GM18511 (cell line): ENCODE data around the gene ATOX1.

Experiments used
- ATAC-seq: cut with Tn5 transposase; IDR thresholded peaks from one replicate; pipeline ENCODE4 v1.9.1; 2021; ENCODE audit warnings: mild to moderate bottlenecking, moderate library complexity; ENCODE audit not compliant: unreplicated experiment

The ATOX1 gene

GRCh38 chr5:151770383-151771258, 12.2 kb upstream of the ATOX1 start:
- peak; percentile 34 for ATAC-seq

DNA sequence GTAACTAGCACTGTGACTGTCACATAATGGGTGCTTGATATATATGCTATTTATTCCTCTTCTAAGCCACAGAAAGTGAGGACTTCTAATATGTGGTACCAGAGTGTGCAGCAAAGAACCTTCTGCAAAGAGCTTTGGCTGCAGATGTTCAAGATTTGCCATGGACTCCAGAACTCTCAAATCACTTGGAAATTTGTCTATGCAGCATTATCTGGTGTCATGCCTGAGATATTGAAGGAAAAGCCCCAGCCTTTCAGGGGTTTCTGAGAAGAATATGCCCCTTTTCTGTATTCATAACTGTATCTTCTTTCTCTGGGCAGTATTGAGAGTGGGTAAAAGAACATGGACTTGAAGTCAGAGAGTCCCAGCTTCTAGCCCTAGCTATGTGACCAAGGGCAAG, 8.5 kb upstream of the ATOX1 start:
- no peak for ATAC-seq

DNA sequence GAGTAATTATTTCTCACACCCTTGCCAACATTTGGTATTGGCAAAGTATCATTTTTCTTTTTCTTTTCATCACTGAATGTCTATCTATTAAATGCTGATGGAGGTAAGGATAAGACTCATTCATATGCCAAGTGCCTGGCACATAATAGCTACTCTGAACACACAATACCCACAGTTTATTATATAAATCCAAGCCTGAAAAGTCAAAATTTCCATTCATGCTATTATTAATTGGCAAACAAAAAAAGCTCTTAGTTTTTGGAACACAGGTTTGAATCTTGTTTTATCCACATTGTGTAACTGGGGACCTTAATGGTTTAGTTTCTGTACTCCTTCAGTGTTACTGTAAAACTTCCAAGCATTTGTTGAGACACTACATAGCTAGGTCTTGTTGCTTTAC, 6.4 kb upstream of the ATOX1 start:
- ATAC-seq = no peak

DNA sequence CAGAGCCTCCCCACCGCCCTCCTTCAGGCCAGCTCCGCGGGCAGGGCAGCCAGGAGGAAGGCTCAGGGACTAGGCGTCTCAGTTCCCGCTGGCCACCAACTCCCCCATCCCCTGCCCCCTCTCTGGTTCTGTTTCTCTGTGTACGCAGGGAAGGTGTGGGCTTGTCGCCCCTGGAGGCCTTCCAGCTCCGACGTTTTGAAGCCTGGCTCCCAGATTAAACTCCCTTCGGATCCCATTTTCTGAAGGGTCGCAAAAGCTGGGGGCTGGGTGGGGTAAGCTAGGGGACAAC, 346 bp downstream of the ATOX1 start:
- peak; percentile 34 for ATAC-seq

- peak; percentile 24 for ATAC-seq
These were observed 944 bp downstream of the ATOX1 start for GRCh38 chr5:151757233-151758140.

DNA sequence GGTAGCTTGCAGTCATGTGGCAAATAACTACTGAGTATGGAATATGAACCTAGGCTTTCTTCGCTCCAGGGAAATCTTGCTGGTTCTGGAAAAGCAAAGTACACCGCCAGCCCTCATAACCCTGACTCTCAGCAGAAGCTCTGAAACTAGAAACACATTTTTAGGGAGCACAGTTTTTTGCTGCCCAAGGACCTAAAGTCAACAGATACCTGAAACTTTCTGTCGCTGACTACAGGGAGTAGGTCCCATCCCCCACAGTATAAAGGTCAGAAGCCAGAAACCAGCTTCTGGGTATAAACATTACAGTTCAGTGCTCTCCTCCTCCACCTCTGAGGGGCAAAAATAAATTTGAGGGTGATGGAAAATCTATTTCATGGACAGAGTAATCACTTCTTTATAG, 3.0 kb downstream of the ATOX1 start:
- no peak for ATAC-seq

- no peak for ATAC-seq
These were observed 6.8 kb downstream of the ATOX1 start for GRCh38 chr5:151751593-151751992.

GRCh38 chr5:151751091-151751490, 7.3 kb downstream of the ATOX1 start:
- no peak for ATAC-seq

GRCh38 chr5:151750121-151750520, 8.3 kb downstream of the ATOX1 start:
- ATAC-seq = no peak

DNA sequence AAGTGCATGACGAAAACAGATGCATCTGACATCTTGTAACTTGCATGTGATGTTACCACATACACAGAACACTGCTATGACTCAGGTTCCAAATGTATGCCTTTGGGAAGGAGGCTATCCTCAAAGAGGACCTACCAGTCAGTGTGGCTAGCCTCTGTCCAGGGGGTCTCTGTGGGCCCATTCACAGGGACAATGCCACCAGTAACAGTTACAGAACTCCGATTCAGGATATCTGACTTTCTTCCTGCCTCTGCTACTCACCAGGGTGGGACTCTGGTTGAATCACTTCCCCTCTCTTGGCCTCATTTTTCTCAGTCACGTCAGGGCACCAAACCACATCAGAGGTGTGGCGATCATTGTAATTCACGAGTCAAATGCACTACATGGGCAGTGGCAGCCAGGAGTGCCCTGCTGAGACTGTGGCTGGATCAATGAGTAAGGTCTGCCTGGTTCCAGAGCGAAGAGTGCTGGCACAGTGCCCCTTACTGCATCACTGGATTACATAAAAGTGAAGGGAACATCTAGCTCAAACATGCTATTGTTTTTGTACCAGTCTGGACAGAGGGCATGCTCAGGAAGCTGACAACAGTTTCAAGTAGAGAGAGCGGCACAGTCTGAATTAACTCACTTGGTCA, 13.2 kb downstream of the ATOX1 start:
- peak; percentile 67 for ATAC-seq

- no peak for ATAC-seq
These were observed 14.9 kb downstream of the ATOX1 start for GRCh38 chr5:151743530-151743929.

GRCh38 chr5:151742870-151743294, 15.5 kb downstream of the ATOX1 start:
- ATAC-seq = no peak

DNA sequence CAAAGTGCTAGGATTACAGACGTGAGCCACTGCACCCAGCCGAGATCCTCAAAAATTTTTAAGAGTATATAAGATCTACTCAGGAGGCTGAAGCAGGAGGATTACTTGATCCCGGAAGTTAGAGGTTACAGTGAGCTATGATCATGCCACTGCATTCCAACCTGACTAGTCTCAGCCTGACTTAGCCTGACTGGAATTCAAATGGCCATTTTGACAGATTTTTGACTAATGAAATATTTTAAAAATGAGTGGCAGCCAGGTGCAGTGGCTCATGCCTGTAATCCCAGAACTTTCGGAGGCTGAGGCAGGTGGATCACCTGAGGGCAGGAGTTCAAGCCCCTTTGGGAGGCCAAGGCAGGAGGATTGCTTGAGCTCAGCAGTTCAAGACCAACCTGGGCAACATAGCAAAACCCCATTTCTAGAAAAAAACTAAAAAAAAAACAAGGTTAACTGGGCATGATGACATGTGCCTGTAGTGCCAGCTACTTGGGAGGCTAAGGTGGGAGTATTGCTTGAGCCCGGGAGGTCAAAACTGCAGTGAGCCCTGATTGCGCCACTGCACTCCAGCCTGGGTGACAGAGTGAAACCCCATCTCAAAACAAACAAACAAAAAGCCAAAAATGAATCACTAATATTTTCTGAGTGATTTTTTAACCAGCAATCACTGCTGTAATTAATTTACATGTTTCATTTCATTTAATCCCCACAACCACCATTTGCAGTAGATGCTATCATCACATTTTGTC, 16.6 kb downstream of the ATOX1 start:
- ATAC-seq = no peak

- peak; percentile 18 for ATAC-seq
These were observed 17.5 kb downstream of the ATOX1 start for GRCh38 chr5:151740958-151741373.

- ATAC-seq = peak; percentile 63
These were observed 18.0 kb downstream of the ATOX1 start for GRCh38 chr5:151740336-151740942.

DNA sequence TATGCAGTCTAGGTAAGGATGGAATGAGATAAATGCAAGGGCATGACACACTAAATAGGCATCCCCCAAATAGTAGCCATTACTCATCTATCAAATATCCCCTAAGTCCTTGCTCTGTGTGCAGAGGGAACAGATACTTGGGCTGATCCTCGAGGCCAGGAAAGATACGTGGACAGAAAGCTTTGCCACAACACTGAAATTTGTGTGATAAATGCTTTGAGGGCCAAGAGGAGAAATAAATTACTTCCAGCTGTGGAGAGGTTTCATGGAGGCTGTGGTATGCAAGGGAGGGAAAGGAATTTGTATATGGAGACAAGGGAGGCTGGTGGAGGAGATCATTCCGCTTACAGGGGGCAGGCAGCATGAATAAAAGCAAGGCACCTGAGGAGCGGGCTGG, 18.5 kb downstream of the ATOX1 start:
- no peak for ATAC-seq

- no peak for ATAC-seq
These were observed 19.0 kb downstream of the ATOX1 start for GRCh38 chr5:151739395-151739794.

- no peak for ATAC-seq
These were observed 20.1 kb downstream of the ATOX1 start for GRCh38 chr5:151738125-151738848.

DNA sequence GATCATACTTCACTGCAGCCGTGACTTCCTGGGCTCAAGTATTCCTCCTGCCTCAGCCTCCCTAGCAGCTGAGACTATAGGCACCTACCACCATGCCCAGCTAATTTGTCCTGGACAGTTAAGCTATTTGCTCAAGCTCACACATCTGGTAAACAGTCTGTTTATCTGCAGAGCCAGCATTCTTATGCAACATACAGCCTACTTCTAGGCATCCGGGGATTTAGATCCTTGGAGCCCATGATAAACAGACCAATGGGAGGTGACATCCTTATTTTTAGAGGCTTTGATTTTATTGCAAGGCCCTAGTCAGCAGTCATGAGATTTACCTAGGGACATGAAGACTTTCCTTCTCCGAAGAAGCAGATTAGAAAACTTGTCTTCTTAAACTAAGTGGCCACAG, 21.0 kb downstream of the ATOX1 start:
- no peak for ATAC-seq

GRCh38 chr5:151735646-151736045, 22.8 kb downstream of the ATOX1 start:
- ATAC-seq = no peak
